Epithelial cell of prostate (primary cell): ENCODE data around the gene NR5A1.
A peak's percentile ranks its signal among the peaks of the same experiment; 100 is the strongest.

Source experiments
- DNase-seq: peaks from one replicate; pipeline ENCODE4 v3.0.0-alpha.2; 2011; ENCODE audit warnings: low read depth, low spot score
- H3K27ac ChIP-seq: fragments of 450-650 bp; 2 replicates; pipeline ENCODE4 v1.5.1; 2017; ENCODE audit warnings: mild to moderate bottlenecking

The NR5A1 gene

DNA sequence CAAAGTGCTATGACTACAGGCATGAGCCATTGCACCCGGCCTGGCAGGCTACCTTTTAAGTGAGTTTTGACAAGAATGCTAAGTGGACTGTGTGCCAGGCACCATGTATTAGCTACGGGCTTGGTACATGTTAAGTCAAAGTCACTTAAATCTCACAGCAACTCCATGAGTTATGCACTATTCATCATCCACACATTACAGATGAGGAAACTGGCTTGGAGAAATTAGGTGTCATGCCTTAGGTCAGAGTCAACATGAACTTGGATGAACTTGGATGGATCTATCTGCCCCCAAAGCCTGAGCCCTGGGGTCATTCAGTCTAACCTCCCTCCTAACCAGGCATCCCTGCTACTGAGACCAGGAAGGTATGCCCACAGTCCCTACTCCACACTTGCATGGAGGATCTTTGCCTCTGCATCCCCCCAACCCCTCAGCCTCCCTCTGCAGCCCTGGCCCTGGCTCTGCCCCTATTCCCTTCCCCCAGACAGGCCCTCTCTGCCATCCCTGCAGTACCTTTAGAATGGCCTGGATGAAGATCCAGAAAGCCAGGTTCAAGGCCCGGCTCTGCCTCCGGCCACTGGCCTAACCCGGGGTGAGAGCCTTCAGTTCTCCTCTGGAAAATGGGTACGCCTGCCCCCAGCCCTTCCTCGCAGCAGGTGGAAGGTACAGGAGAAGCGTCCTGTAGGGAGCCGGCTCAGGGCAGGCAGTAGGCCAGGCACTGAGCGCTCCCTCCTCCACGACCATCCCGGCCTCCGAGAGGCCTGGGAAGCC is 57.6 kb downstream of the NR5A1 start:
- peak overlapping the region; percentile 61 for H3K27ac ChIP-seq
- DNase-seq: no peak

DNA sequence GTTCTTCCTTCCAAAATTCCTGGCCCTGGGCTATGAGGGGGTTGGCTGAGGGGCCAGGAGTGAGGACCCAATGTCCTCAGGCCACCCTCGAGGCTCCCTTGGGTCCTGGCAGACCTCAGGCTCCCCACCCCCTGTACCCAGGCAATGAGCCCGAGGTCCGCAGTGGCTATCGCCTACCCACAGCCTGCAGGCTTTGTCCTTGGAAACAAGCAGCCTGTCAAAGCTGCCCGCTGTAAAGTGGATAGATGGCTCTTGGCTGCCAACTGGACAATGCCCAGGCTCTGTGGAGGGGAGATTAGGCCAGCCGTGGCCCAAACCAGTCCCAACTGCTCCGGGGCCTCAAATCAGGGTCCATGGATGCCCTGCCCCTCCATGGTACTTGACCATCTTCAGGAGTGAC is 59.2 kb downstream of the NR5A1 start:
- peak overlapping the region; percentile 71 for H3K27ac ChIP-seq
- no peak for DNase-seq

- no peak for DNase-seq
- H3K27ac ChIP-seq: peak overlapping the region; percentile 71
Observed at GRCh38 chr9:124447297-124447661, 59.9 kb downstream of the NR5A1 start.

- no peak for DNase-seq
- peak overlapping the region; percentile 81 for H3K27ac ChIP-seq
Observed at GRCh38 chr9:124444166-124444565, 63.0 kb downstream of the NR5A1 start.

DNA sequence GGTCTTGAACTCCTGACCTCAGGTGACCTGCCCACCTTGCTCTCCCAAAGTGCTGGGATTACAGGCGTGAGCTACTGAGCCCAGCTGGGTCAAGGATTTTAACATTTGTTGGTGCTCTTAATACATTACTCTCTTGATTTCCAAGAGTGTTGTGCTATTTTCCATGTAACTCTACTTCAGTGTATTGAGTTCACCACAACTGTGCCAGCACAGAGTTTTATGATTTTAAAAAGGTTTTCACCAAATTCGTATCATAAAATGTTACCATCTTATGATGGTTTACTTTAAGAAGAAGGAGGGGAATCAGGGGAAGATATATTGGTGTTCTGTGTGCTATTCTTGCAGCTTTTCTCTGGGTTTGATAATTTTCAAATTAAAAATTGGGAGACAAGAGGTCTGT is 63.6 kb downstream of the NR5A1 start:
- no peak for DNase-seq
- peak overlapping the region; percentile 81 for H3K27ac ChIP-seq

- no peak overlapping the region for H3K27ac ChIP-seq
- no peak for DNase-seq
Observed at GRCh38 chr9:124442826-124443225, 64.4 kb downstream of the NR5A1 start.

DNA sequence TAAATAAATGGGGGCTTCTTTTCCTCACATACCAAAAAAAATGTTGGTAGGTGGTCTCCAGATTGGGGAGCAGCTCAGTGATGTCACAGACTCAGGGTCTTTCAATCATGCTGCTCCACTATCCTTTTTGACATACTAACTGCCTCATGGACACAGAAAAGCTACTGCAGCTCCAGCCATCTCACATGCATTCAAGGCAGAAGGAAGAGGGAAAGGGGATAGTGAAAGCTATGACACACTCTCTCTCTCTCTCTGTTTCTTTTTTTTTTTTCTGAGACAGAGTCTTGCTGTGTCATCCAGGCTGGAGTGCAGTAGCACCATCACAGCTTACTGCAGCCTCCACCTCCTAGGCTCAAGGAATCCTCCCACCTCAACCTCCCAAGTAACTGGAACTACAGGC is 64.8 kb downstream of the NR5A1 start:
- no peak for DNase-seq
- no peak overlapping the region for H3K27ac ChIP-seq

GRCh38 chr9:124441291-124441690 is 65.9 kb downstream of the NR5A1 start:
- H3K27ac ChIP-seq: no peak overlapping the region
- no peak for DNase-seq

DNA sequence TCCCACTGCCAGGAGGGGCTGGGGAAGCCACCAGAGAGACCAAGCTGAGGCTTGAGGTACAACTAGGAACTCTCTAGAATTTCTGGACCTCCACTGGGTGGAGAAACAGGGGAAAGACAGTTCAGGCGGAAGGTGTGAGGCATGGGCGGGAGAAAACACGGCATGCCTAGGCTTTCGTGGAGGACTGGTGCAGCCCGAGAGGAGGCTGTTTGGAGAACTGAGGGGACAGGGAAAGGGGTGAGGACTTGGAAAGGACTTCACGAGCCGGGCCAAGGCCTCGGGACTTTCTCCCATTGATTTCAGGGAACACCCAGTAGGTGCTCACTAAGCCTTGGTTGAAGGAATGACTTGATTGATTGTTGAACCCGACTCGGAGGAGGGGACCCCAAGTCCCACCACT is 66.4 kb downstream of the NR5A1 start:
- no peak overlapping the region for H3K27ac ChIP-seq

DNA sequence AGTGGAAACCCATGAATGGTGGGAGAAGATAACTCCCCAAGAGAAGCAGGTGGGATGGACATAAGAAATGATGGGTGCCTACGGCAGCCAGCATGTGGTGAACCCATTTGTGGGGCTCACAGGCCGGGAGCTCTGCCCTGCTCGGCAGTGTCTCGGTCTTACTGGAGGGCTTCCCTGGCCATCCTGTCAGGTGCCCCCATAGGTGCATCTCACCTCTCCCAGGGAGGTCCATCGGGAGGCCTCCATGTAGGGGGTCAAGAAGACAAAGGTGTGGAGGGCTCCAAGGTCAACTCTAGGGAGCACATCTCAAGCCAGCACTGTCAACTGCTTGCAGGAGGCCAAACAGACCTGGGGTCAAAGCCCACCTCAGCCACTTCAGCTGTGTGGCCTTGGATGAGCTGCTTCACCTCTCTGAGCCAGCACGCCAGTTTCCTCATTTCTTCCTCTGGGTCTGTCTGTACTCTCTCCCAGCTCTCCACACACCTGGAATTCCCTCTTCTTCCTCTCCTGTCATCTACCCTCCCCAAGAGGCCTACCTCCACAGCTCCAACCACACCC is 67.4 kb downstream of the NR5A1 start:
- H3K27ac ChIP-seq: no peak overlapping the region
- no peak for DNase-seq

More for the DNA sequence above, 66.4 kb downstream of the NR5A1 start:
- no peak for DNase-seq

DNA sequence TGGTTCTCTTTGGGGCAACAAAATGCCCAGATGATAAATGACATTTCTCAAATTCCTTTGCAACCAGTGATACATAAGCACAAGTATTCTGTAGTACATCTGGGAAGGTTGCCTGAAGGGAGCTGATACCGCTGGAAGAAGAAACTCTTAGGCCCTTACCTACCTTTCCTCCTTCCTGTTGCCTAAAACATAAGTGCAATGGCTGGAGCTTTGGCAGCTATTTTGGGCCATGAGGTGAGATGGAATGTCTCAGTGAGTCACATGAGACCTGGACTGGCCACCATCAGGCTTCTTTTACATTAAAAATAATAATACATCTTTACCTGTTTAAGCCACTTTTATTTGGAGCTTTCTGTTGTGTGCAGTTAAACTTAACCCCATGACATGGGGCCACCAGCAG is 68.1 kb downstream of the NR5A1 start:
- no peak for DNase-seq
- H3K27ac ChIP-seq: no peak overlapping the region

DNA sequence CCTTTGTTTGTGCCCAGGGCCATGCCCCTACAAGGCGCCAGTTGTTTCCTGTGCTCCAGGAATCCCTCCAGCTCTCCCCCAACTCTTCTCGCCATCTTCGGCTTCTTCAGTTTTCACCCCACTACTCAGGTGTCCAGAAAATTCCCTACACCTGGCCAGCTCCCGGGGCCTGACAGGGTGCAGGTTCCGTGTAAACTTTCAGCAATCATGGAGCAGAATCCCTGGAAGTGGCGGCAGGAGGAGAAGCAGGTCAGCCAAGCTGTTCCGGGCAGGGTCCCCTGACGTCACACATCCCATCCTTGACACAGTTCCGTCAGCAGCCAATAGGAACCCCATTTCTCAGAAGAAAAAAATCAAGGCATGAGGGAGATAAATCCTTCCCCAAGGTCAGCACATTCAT is 69.1 kb downstream of the NR5A1 start:
- H3K27ac ChIP-seq: no peak overlapping the region
- DNase-seq: no peak

GRCh38 chr9:124437086-124437485 is 70.1 kb downstream of the NR5A1 start:
- DNase-seq: no peak
- no peak overlapping the region for H3K27ac ChIP-seq

GRCh38 chr9:124436320-124436719 is 70.9 kb downstream of the NR5A1 start:
- peak overlapping the region; percentile 32 for H3K27ac ChIP-seq
- no peak for DNase-seq
